ENCODE results near the gene FLAD1.

- no peak for TF ChIP-seq POLR2AphosphoS5 (IDR thresholded peaks at IDR 0.05; ENCODE audit: borderline replicate concordance, low read depth, low read length)
- no peak for TF ChIP-seq EZH2 (IDR thresholded peaks at IDR 0.05)
These were observed 47.8 kb downstream of the FLAD1 start for GRCh38 chr1:155030899-155031298.

Data from SK-N-MC (cell line).